Fibroblast of lung (primary cell): ENCODE data around the gene C2orf76. TPM values are rescaled to one million over a fixed set of nuclear protein-coding genes. Genes with fewer than 3 reads are reported as not detected.

Experiments
- DNase-seq, 2 donors: peaks; one replicate each; pipeline versions ENCODE4 v3.0.0 to v3.0.0-alpha.2; 2010; ENCODE audit warnings: low read depth in 2 of 2
- H2AFZ ChIP-seq: 2 replicates; pipeline ENCODE4 v1.5.1; 2012; ENCODE audit warnings: low read length, control low read depth, inconsistent platforms
- H3K27ac ChIP-seq: 2 replicates; pipeline ENCODE4 v1.5.1; 2011; ENCODE audit warnings: low read length, control low read depth; ENCODE audit not compliant: insufficient read depth
- H3K27me3 ChIP-seq: 2 replicates; pipeline ENCODE4 v1.5.1; 2011; ENCODE audit warnings: mild to moderate bottlenecking, low read length; ENCODE audit not compliant: control insufficient read depth, insufficient read depth
- H3K36me3 ChIP-seq: 2 replicates; pipeline ENCODE4 v1.5.1; 2011; ENCODE audit warnings: low read length; ENCODE audit not compliant: control insufficient read depth, insufficient read depth
- H3K4me1 ChIP-seq: 2 replicates; pipeline ENCODE4 v1.5.1; 2011; ENCODE audit warnings: low read length; ENCODE audit not compliant: control insufficient read depth, insufficient read depth; ENCODE audit errors: extremely low read depth
- H3K4me2 ChIP-seq: 2 replicates; pipeline ENCODE4 v1.5.1; 2011; ENCODE audit warnings: low read length, control low read depth; ENCODE audit not compliant: insufficient read depth; ENCODE audit errors: extremely low read depth
- H3K4me3 ChIP-seq, 4 experiments: fragments of 200-600 bp in 1 of 4; sonication (generic) in 1 of 4; replicated peaks in 1 of 4; 2 replicates each; pipeline ENCODE4 v1.5.1; 2011 to 2016; ENCODE audit warnings: low read length in 4 of 4, low read depth in 3 of 4, mild to moderate bottlenecking in 3 of 4, control low read depth in 2 of 4, inconsistent platforms in 1 of 4, mixed read lengths in 1 of 4; ENCODE audit not compliant: insufficient read depth in 1 of 4; ENCODE audit errors: control extremely low read depth in 1 of 4
- H3K79me2 ChIP-seq: 2 replicates; pipeline ENCODE4 v1.5.1; 2012; ENCODE audit warnings: mild to moderate bottlenecking, low read length, inconsistent platforms; ENCODE audit not compliant: control insufficient read depth, insufficient read depth
- H3K9ac ChIP-seq: 2 replicates; pipeline ENCODE4 v1.5.1; 2011; ENCODE audit warnings: mild to moderate bottlenecking, low read length, control low read depth; ENCODE audit not compliant: insufficient read depth
- H3K9me3 ChIP-seq: 2 replicates; pipeline ENCODE4 v1.5.1; 2012; ENCODE audit warnings: low read depth, low read length; ENCODE audit not compliant: control insufficient read depth, insufficient read depth
- H4K20me1 ChIP-seq: 2 replicates; pipeline ENCODE4 v1.5.1; 2011; ENCODE audit warnings: low read length; ENCODE audit not compliant: control insufficient read depth, insufficient read depth; ENCODE audit errors: extremely low read depth
- CTCF ChIP-seq, 2 donors: IDR thresholded peaks in 1 of 2; conservative IDR thresholded peaks in 1 of 2; 1 replicate in 1 of 2; 2 replicates in 1 of 2; pipeline ENCODE4 v1.5.1; 2011 to 2012; ENCODE audit warnings: low read length in 2 of 2, control low read depth in 1 of 2, inconsistent platforms in 1 of 2, low read depth in 1 of 2, mild to moderate bottlenecking in 1 of 2
- EZH2 ChIP-seq: IDR thresholded peaks from 2 replicates; pipeline ENCODE4 v1.5.1; 2012; ENCODE audit warnings: low read length, control low read depth, mild to moderate bottlenecking; ENCODE audit errors: missing control alignments
- polyA plus RNA-seq, 2 donors: library from polyadenylated mRNA; depleted of rRNA in 1 of 2; stranded (reverse) in 1 of 2; unstranded in 1 of 2; fragments of >200 nt; gene quantifications; 2 replicates each; pipeline ENCODE4 v1.2.1, GENCODE V29; 2011 to 2012; ENCODE audit warnings: missing spikeins in 1 of 2
- total RNA-seq: library from RNA; depleted of rRNA; stranded (reverse); fragments of >200 nt; gene quantifications from 2 replicates; pipeline ENCODE4 v1.2.1, GENCODE V29; 2014

The C2orf76 gene
- total and polyA plus RNA-seq, 2 donors (not counting 1 experiment from before 2014, with no cell fraction given): 14.6 to 17.8 TPM

GRCh38 chr2:119311831-119312230, 54.8 kb downstream of the C2orf76 start:
- Histone ChIP-seq H3K27me3 (no peaks in the 10 kb centered on the region), H4K20me1 (no peaks in the 10 kb centered on the region), H3K4me3 (no peak overlapping the region), H2AFZ (no peak overlapping the region), H3K9me3 (no peaks in the 10 kb centered on the region), H3K4me1 (no peaks in the 10 kb centered on the region), H3K79me2 (no peaks in the 10 kb centered on the region), H3K36me3 (no peaks in the 10 kb centered on the region), H3K27ac (no peak overlapping the region), H3K9ac (no peak overlapping the region), H3K4me2 (no peak overlapping the region)
- no peak for TF ChIP-seq CTCF (conservative IDR thresholded peaks at IDR 0.05 in 1 of 2, IDR thresholded peaks at IDR 0.05 in 1 of 2; ENCODE audit: low read depth in 1 of 2, low read length in 2 of 2)
- TF ChIP-seq EZH2: no peak
- no peak for DNase-seq

GRCh38 chr2:119311371-119311770, 55.3 kb downstream of the C2orf76 start:
- no peaks in the 10 kb centered on the region for H3K4me1 ChIP-seq
- no peak for DNase-seq
- no peak overlapping the region for H2AFZ ChIP-seq
- H3K27ac ChIP-seq: no peak overlapping the region
- no peak overlapping the region for H3K4me3 ChIP-seq
- no peaks in the 10 kb centered on the region for H3K79me2 ChIP-seq
- H3K9ac ChIP-seq: no peak overlapping the region
- H3K36me3 ChIP-seq: no peaks in the 10 kb centered on the region
- H3K27me3 ChIP-seq: no peaks in the 10 kb centered on the region
- TF ChIP-seq EZH2 (no peak), CTCF (conservative IDR thresholded peaks at IDR 0.05 in 1 of 2, IDR thresholded peaks at IDR 0.05 in 1 of 2; ENCODE audit: low read depth in 1 of 2, low read length in 2 of 2) (no peak)
- H3K4me2 ChIP-seq: no peak overlapping the region
- H3K9me3 ChIP-seq: no peaks in the 10 kb centered on the region
- H4K20me1 ChIP-seq: no peaks in the 10 kb centered on the region

GRCh38 chr2:119308793-119309330, 57.8 kb downstream of the C2orf76 start:
- Histone ChIP-seq H3K27ac (no peak overlapping the region), H3K9me3 (no peaks in the 10 kb centered on the region), H3K4me1 (no peaks in the 10 kb centered on the region), H4K20me1 (no peaks in the 10 kb centered on the region), H3K4me3 (no peak overlapping the region), H3K9ac (no peak overlapping the region), H2AFZ (no peak overlapping the region), H3K79me2 (no peaks in the 10 kb centered on the region), H3K36me3 (no peaks in the 10 kb centered on the region), H3K4me2 (no peak overlapping the region), H3K27me3 (no peaks in the 10 kb centered on the region)
- no peak for DNase-seq
- TF ChIP-seq CTCF (conservative IDR thresholded peaks at IDR 0.05 in 1 of 2, IDR thresholded peaks at IDR 0.05 in 1 of 2; ENCODE audit: low read depth in 1 of 2, low read length in 2 of 2) (no peak), EZH2 (no peak)
